ENCODE measurements around the gene USH1C.

Gene USH1C

GRCh38 chr11:17570034-17570433 is 25.8 kb upstream of the USH1C start:
- no peak for DNase-seq (ENCODE audit: low read depth)

DNA sequence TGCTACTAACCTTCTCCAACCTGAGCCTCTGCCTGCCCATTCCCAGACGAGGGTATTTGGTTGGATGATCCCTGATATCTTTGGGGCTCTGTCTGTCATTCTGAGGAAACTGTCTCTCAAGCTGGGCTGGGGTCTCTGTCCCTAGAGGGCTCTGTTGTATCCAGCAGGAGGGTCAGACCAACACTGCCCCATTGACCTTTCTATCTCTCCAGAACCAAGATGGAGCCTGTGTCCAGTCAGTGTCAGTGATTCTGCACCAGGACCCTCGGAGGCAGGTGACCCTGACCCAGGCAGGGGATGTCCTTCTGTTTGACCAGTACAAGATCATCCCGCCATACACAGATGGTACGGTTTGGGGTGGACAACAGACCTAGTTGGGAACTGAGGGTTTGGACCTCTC is 24.7 kb upstream of the USH1C start:
- DNase-seq (ENCODE audit: low read depth): no peak

DNA sequence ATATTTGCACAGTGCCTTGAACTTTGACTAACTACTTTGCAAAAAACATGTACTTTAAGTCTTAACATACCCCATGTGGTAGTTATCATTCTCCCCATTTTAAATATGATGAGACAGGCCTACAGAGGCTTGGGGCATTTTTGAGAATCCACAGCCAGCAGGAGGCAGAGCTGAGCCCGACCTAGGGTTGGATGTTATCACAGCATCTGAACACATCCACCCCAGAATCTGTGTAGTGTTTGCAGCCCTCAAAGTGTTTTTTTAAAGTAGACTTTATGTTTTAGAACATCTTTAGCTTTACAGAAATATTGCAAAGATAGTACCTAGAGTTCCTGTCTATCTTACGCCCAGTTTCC is 20.4 kb upstream of the USH1C start:
- DNase-seq (ENCODE audit: low read depth): no peak

DNA sequence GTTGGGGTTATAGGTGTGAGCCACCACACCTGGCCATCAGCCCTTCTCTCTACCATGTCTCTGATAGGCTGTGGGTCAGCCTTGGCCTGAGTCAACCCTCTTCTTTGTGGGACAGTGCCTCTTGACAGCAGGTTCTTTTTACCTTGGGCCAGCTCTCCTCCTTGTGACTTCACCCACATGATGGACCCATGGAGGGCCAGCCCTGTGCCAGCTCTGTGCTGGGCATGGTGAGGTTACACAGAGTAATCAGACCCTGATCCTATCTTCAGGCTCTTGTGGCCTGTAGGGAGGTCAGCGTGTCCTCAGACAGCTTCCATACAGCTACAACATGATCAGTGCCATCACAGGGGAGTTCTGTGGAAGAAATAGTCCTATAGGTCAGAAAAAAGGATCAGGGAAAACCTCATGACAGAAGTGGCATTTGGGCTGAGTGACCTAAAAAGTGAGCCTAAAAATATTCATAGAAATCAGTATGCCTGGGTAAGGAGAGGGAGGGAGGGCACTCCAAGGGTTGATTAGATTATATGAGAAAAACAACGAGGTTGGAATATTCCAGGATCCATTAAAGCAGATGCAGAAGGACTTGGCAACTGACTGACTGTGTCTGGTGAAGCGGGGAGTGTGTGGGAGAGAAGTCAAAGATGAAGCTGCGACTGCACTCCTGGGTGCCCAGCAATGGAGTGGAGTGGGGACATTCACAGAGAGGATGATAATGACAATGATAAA is 19.9 kb upstream of the USH1C start:
- no peak for DNase-seq (ENCODE audit: low read depth)

GRCh38 chr11:17563231-17563646 is 19.0 kb upstream of the USH1C start:
- DNase-seq (ENCODE audit: low read depth): no peak

- no peak for DNase-seq (ENCODE audit: low read depth)
These were observed 17.3 kb upstream of the USH1C start for GRCh38 chr11:17561526-17561925.

GRCh38 chr11:17561111-17561415 is 16.8 kb upstream of the USH1C start:
- DNase-seq (ENCODE audit: low read depth): no peak

- no peak for DNase-seq (ENCODE audit: low read depth)
These were observed 16.3 kb upstream of the USH1C start for GRCh38 chr11:17560281-17561110.

DNA sequence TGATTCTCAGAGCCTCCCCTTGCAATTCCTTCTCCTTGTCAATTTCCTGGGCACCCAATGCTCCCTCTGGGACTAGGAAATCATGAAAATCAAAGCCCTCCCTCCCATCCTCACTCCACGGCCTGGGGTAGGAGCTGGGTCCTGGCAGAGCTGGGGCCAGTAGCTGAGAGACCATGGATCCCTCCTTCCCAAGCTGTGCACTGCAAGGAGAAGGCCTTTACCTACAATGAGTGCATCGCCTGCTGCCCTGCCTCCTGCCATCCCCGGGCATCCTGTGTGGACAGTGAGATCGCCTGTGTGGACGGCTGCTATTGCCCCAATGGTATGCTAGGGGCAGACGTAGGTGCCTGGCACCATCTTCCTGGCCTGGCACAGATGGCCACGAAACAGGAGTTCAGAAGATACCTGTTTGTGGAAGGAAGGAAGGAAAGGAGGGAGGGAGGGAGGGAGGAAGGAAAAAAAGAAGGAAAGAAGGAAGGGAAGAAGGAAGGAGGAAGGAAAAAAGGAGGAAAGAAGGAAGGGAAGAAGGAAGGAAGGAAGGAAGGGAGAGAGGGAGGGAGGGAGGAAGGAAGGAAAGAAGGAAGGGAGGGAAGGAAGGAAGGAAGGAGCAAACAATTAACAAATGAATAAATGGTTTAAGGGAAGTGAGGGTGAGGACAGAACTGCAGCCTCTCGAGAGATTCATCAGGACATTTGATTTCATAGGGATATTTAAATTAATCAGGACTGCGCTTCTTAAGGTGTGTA is 15.3 kb upstream of the USH1C start:
- DNase-seq (ENCODE audit: low read depth): no peak

- DNase-seq (ENCODE audit: low read depth): no peak
These were observed 14.7 kb upstream of the USH1C start for GRCh38 chr11:17558916-17559315.

GRCh38 chr11:17558025-17558780 is 14.0 kb upstream of the USH1C start:
- no peak for DNase-seq (ENCODE audit: low read depth)

DNA sequence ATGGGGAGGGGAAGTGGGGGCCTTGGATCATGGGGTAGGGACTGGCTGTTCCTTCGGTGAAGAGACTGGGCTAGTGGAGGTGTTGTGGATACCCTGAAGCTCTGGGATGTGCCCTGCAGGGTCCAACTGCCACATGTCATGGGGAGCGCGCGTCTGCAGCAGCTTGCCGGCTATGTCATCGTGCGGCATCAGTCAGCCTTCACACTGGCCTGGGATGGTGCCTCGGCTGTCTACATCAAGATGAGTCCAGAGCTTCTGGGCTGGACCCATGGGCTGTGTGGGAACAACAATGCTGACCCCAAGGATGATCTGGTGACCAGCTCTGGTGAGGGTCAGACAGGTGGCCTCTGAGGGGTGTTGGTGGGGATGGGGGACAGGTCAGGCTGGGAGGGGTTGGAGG is 12.8 kb upstream of the USH1C start:
- no peak for DNase-seq (ENCODE audit: low read depth)

- DNase-seq (ENCODE audit: low read depth): no peak
These were observed 10.3 kb upstream of the USH1C start for GRCh38 chr11:17554487-17554886.

DNA sequence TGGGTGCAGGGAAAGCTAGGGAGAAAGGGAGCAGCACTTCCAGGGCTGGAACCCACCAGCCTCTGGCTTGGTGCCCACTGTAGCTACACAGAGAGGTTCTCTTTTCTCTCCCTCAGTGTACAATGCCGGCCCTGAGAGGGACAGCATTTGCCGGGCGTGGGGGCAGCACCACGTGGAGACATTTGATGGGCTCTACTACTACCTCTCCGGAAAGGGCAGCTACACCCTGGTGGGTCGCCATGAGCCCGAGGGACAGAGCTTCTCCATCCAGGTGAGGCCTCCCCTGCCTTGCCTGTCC is 9.0 kb upstream of the USH1C start:
- DNase-seq (ENCODE audit: low read depth): no peak

GRCh38 chr11:17552392-17553248 is 8.4 kb upstream of the USH1C start:
- no peak for DNase-seq (ENCODE audit: low read depth)

DNA sequence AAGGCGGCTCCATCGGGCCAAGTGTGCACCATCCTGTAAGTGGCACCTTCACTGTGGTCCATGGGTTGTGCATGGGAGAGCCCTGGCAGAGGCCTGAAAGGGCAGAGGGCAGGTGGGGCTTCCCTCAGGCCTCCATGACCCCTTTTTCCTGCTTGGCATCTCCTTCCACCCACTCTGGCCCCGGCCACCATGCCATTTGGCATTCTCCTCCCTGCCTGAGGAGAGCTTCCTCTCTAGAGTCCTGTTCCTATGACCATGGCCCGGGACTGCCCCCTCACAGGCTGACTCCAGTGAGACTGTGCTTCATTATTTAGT is 7.8 kb upstream of the USH1C start:
- DNase-seq (ENCODE audit: low read depth): no peak

- no peak for DNase-seq (ENCODE audit: low read depth)
These were observed 7.3 kb upstream of the USH1C start for GRCh38 chr11:17551347-17552040.

GRCh38 chr11:17550450-17551346 is 6.5 kb upstream of the USH1C start:
- DNase-seq (ENCODE audit: low read depth): no peak

GRCh38 chr11:17548444-17548843 is 4.2 kb upstream of the USH1C start:
- DNase-seq (ENCODE audit: low read depth): no peak

DNA sequence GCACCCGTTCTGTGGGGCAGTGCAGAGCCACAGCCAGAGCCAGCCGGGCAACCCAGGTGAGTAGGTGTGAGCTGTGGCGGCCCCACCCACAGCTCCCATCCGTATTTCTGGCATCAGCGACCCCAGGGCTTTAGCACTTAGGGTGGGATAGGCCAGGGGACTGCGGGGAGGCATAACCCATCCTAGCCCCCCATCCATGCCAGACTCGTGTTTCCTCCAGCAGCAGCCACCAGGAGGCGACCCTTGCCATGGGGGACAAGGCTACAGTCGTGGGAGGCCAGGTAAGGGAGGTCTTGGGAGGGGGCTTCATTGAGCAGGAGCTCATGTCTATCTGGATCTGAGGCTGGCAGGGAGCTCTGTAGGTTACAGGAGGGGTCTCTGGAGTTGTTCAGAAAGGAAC is 3.7 kb upstream of the USH1C start:
- DNase-seq (ENCODE audit: low read depth): no peak
